GF-D8 (cell line): ENCODE measurements around the gene RHOG.
"Not testable (repeated sequence)": the region's sequence is repeated elsewhere in the genome, so short reads cannot be mapped to it uniquely, and the experiment has no call there.

Experiments
- DNase-seq: peaks from one replicate; lab custom pipeline; 2025; lab: John Stamatoyannopoulos, UW

RHOG gene

DNA sequence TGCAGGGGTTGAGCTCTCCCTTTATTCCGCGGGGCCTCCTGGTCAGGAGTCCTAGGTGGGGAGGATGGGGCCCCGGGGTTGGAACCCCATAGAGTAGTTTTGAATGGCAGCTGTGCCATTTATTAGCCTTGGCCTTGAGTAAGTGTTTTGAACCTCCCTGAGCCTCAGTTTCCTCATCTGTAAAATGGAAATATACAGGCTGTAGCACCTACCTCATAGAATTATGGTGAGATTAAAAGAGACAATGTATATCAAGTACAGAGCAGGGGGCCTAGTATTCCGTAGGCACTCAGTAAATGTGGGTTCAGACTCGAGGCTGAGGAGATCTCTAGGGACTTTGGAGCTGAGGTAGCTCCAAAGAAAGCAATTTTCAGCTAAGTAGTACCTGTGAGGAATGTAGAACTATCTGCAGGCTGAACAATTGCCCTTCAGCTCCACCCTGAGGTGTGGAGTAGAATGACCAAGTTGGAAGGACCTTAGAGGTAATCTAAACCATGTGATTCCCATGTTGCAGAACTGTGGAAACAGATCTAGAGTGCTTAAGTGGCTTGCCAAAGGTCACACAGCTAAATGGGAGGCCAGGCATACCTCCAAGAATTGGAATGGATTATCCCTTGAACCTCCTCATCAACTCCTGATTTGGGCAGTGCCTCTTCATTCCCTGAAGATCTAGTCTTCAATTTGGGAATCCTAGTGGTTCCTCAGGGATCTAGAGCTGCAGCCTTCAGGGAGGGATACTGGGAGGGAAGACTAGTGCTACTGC is 31.7 kb downstream of the RHOG start:
- DNase-seq: peak; percentile 33

DNA sequence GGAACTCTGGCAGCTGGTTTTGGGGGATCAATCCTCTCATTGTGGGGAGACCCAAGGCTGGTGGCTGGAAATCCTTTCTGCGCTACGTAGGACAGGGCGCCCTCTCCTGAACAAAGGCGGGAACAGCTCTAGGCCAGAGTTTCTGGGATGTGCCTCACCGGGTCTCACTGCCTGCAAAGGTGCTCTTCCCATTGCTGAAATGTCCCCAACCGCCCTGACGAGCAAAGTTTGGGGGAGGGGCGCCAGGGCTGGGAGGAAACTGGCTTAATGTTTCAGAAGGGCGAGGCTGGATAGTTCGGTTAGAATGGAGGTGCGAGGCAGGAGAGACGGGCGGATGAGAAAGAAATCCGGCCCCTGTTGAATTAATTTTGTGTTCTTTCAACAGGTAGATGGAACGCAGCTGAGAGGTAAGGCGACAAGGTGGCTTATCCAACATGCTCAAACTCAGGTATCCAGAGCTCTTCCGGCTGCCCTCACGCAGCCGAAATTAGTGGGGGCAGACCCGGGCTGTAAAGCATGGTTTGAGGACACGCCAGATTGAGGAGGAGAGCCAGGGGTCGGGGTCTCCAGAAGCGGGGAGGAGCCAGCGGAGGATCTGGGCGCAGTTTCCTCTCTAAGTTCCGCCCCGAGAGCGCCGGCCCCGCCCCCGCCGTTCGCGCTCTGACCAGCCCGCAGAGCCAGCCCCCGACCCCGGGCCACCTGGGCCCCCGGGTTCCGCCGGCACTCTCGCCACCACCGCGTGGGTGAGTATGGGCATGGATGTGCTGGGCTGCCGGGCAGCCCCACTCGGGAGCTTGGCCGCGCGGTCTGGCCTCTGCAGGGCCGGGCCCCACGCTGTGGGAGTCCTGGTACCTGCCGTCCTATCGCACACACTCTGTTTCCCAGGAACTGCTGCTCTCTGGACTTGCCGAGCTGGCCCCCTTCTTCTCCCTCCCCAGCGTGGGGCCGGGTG is 32.6 kb downstream of the RHOG start, which contains the start of gene PGAP2:
Gene PGAP2, plus strand, starts transcription at position 652 of the 952 bp plus-strand sequence. CDS start 2,700 bp downstream, outside the sequence.
- peak; percentile 15 for DNase-seq

DNA sequence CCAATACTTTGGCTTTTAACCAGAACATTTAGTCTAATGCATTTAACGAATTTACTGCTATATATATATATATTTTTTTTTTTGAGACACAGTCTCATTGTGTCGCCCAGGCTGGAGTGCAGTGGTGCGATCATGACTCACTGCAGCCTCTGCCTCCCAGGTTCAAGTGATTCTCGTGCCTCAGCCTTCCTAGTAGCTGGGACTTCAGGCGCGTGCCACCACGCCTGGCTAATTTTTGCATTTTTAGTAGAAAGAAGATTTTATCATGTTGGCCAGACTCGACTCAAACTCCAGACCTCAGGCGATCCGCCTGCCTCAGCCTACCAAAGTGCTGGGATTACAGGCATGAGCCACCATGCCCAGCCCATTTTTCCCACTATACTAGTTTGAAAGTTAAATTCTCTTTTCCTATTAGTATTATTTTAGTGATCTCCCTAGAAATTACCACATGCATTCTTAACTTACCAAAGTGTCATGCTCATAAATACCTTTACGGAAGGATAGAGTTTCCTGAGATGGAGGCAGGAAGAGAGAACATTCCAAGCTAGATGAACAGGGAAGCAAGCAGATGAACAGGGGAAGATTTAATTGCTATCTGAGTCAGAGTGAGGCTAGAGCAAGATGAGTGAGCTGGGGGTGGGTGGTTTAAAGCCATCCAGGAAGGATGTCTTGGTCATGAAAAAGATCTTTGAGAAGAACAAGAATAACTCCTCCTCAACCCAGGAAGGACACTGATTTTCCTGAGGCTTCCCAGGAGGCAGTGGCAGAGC is 36.8 kb downstream of the RHOG start:
- DNase-seq: no peak

DNA sequence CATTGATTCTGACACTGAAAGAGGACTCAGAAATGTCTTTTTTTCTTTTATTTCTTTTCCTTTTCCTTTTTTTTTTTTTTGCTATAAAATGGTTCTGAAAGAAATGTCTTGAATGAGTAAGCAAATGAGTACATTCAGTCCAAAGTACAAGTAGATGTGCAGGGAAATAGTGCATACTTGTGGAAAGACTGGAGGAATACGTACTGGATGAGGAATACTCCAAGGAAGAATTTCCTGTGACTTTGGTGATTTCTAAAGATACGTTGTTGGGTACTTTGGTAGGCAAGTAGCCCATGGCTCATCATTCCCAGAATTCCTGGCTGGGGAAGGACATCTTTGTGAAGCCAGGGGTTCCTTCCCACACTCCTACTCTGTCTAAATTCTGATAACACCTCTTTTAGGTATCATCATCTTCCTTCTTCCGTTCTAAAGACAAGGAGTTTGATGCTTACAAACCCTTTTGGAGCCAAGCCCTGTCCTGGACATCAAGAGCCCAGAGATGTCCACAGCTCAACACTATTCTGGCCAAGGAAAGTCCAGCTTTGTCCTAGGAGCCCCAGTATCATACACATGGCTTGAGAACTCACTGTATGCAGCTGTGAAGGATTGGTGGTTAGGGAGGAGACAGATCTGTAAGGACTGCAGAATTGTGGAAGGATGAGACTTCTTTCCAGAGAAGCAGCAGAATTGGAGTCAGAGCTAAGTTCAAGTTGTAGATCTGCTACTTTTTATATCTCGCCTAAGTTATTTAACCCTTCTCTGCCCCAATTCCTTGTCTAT is 38.6 kb downstream of the RHOG start:
- no peak for DNase-seq

DNA sequence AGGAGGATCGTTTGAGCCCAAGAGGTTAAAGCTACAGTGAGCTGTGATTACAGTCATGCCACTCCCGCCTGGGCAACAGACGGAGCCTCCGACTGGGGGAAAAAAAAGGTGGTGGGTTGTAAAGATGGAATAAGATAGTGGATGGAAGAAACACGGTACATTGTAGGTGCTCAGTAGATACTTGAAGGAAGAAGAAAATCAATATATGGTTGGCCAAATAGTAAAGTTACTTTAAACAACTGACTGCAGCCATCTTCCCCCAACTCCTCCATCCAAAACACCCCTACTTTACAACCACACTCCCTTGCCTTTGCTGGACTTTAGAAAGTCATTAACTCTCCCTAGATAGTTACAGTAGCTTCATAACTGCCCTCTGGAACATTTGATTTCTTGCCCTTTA is 40.9 kb downstream of the RHOG start:
- DNase-seq: no peak

DNA sequence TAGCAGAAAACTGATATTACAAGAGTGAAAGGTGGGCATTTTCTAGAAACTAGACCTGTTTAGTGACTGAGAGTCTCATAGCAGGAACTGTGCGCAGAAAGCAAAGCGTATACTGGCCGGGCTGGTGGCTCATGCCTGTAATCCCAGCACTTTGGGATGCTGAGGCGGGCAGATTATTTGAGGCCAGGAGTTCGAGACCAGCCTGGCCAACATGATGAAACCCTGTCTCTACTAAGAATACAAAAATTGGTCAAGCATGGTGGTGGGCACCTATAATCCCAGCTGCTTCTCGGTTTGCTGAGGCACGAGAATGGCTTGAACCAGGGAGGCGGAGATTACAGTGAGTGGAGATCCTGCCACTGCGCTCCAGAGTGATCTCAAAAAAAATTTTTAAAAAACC is 41.6 kb downstream of the RHOG start:
- DNase-seq: no peak

DNA sequence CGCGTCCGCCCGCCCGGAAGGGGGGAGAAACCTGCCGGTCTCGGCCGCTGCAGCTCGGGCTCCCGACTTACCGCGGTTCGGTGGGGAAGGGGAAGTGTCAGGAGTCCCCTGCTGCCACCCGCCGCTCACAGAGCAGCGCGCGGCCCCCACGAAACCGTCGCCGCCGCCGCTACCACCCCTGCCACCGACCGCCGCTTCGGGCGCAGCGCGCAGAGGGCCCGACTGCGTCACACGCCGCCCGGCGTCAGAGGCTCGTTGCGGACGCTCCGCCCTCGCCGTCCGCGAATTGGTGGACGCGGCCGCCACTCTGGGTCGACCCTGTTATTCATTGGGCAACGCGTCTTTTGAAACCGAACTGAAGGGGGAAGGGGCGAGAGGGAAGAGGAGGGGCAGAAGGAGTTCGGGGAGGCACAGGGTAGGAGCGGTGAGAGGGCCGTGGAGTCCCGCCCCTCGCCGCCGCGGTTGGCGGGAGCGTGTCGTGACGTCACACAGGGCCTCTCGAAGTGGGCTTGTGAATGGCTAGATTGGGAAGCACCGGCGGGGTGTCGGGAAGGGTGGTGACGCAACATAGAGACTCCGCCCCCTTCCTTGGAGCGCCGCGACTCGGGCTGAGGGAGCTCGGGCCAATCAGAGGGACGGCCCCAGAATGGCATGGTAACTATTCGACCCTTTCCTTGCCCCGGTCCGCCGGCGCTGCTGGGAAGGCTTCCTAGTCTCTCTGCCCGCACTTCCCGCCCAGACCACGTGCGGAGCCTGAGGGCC is 43.2 kb downstream of the RHOG start, which contains the start of gene NUP98:
Gene NUP98, minus strand, starts transcription at position 226 of the 762 bp plus-strand sequence. CDS start 15,437 bp downstream, outside the sequence.
- peak; percentile 92 for DNase-seq

DNA sequence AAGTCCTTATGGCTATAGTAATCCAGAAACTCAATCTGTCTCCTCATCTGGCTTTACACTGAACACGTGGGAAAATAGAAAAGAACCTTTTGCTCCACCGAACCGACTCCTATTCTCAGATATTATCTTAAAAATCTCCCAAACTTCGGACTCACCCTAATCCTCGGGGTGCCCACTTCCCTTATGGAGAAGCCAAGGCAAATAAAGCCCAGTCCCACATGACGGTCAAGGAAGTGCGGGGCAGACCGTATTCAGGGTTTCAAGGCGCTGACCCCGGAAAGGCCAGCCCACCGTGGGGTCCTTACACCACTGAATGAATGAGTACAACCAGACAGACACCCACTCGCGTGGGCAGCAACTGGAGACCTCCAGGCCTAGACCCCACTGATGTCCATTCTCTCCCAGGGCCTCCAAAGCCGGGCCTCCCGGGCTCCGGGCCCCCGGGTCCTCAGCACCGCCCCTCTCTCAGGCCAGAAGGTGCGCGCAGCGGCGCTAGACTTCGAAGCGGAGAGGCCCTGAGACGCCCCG is 43.9 kb downstream of the RHOG start:
- no peak for DNase-seq

DNA sequence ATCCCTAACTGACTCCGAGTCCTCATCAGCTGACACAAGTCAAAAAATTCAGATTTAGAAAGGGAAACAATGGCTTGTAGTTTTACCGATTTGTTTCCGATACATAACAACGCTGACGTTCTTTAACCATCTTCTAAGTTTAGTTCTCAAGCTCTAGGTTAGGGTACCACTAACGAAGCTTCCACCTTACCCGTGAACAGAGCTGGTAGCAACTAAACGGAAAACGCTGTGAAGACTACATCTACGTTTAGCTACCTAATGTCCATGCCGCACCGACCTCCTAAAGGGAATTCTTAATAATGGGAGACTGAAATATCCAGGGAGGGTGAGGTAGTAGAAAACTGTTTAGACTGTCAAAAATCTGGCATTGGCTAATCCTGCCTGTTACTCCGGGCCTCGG is 44.4 kb downstream of the RHOG start:
- DNase-seq: no peak

DNA sequence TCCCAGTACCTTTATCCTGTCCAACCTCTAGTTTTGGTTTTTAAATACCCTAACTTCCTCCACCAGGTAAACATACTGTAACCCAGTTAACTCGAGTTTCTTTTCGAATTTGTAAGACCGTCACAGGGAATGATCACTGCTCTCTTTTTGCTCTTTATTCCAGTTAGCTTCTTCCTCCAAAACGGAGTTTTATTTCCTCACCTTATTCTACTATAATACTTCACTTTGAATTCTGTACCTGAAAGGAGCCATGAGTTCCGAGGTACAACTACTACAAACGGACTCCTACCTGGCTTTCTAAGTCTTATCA is 44.8 kb downstream of the RHOG start:
- no peak for DNase-seq

DNA sequence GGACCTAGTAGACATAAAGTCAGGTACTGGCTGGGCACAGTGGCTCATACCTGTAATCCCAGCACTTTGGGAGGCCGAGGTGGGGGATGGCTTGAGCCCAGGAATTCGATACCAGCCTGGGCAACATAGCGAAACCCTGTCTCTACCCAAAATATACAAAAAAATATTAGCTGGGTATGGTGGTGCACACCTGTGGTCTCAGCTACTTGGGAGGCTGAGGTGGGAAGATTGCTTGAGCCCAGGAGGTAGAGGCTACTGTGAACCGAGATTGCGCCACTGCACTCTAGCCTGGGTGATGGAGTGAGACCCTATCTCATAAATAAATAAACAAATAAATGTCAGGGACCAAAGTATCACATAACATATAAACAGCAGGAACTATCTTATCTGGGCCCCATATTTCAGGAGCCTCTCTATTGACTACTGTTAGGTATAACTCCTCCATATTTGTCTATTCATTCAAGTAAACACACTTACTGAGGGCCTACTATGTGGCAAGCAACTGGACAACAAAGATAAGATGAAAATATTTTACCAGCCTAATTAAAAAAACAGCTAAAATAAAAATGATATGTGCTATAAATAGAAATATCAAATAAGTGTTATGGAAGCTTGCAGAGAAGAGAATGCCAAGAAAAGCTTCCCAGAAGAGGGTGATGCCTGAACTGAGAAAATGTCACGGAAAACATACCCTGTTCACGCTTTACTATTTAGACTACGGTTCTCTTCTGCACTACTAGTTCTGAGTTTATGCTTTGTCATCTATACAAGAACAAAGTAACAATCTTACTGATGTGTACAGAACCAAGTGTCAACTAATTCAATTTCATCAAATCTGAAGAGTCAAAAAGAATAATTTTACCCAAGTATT is 45.4 kb downstream of the RHOG start:
- no peak for DNase-seq

DNA sequence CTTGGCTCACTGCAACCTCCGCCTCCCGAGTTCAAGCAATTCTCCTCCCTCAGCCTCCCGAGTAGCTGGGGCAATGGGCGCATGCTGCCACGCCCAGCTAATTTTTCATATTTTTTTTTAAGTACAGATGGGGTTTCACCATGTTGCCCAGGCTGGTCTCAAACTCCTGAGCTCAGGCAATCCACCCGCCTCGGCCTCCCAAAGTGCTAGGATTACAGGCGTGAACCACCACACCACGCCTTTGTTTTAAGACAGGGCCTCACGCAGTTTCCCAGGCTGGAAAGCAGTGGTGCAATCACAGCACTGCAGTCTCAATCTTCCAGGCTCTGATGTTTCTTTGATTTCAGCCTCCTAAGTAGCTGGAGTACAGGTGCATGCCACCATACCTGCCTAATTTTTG is 46.4 kb downstream of the RHOG start:
- DNase-seq: not testable (repeated sequence)

DNA sequence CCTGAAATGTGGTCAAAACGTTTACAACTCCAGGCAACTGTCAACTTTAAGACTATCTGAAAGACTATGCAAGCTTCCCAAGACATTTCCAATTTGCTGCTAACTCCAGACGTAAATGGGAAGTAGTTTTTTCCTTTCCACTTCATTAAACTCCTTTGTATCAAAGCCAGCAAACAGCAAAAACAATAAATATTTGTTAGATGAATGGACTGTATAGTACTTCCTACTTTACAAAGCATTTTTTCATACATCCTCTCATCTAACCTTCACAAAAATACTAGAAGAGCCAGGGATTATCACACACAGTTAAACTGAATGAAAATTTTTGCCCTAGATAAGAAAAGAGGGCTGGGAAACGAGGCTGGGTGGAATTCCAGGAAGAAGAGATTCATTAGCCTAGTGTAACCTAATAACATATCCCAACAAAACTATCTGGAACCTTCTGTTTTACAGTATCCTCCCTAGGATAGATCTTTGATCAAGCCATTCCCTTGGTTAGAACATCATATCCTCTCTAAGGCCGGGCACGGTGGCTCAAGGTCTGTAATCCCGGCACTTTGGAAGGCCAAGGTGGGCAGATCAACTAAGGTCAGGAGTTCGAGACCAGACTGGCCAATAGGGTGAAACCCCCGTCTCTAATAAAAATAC is 53.9 kb downstream of the RHOG start:
- no peak for DNase-seq

DNA sequence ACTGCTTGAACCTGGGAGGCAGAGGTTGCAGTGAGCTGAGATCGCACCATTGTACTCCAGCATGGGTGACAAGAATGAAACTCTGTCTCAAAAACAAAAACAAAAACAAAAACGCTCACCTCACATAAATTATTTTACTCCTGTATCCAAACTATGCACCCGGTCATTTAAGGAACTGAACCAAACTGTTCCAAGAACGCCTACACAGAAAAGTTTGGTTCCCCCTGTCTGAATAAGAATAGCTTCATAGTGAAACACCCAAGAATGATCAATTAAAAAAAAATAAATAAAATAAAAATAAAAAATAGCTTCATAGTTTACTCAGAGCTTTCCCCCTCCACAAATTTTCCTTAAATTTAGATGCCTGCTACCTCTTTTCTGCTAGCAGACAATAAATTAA is 57.1 kb downstream of the RHOG start:
- DNase-seq: no peak

DNA sequence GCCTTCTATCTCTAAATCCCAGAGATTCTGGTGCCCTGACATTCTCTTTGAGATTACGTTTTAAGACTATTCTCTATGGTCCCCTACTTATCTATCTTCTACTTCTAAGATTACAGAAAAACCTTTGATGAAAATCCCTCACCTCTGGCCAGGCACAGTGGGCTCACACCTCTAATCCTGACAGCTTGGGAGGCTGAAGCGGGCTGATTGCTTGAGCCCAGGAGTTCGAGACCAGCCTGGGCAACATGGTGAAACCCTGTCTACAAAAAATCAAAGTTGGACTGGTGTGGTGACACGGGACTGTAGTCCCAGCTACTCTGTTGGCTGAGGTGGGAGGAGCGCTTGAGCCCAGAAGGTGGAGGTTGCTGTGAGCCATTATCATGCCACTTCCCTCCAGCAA is 57.8 kb downstream of the RHOG start:
- DNase-seq: no peak

DNA sequence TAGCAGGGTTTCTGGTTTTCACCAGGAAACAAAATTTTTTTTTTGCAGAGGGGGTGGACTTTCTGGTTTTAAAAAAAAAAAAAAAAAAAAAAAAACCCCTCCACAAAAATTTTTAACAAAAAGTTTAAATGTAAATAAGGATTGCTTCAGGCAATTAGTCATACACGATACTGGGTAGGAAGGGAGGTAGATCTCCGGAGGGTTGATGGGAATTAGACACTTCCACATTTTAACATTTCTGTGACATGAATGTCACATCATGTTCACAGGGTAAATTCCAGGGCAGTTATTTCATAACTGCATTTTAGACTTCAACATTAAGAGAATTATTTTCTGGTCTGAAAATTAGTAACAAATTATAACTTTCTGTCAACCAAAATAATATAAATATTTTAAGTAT is 59.3 kb downstream of the RHOG start:
- peak; percentile 5 for DNase-seq
